ENCODE data around the gene ARF6. TPM values are rescaled to one million over a fixed set of nuclear protein-coding genes. Genes with fewer than 3 reads are reported as not detected.

Gene ARF6
- total and polyA plus RNA-seq, 9 of the 15 experiments (the other 6 are each of a cell fraction or from before 2014, with no cell fraction given): 15.3 to 35.2 (median 24.9) TPM

DNA sequence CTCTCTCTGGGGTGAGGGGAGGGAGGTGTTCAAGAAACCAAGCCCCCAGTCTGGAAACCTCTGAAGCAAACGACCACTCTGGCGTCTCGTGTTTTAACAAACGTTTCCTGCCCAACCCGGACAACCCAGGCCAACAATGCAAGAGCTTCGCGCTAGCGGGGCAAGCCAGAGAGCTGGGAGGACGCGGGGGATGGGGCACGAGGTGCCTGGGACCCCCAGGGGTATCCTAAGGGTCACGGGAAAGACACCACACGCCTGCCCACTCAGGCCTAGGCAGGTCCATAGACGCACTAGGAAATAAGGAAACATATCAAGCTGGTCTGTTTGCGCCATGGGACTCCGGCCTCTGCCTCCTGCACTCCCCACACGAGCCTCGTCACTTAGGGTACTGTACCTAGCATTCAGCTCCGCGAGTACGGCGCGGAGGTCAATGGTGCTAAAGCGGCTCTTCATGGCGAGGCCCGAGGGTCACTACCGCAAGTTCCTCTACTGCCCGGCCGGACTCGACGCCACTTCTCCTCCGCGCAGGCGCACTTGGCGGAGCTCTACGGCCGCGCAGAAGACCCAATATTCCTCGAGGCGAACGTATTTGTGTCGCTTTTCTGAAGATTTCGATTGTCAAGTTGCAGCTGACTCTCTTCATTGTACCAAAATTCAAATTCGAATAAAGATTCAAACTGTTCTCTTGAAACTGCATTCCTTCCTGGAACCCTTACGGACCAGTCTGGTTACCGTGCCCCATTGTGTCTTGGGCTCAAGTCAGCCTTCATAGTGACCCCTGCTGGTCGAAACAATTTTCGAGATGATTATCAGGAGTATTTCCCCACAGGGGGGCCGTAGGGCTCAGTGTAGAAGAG lies 40.4 kb upstream of the ARF6 start, which contains the start of gene NEMF (continued):
- no peak for TF ChIP-seq THAP7 (CRISPR knock-in tag; IDR thresholded peaks at IDR 0.05)
- no peak for TF ChIP-seq HCFC1 (IDR thresholded peaks at IDR 0.05; ENCODE audit: low read depth, low read length)
- TF ChIP-seq, protein P1, sequence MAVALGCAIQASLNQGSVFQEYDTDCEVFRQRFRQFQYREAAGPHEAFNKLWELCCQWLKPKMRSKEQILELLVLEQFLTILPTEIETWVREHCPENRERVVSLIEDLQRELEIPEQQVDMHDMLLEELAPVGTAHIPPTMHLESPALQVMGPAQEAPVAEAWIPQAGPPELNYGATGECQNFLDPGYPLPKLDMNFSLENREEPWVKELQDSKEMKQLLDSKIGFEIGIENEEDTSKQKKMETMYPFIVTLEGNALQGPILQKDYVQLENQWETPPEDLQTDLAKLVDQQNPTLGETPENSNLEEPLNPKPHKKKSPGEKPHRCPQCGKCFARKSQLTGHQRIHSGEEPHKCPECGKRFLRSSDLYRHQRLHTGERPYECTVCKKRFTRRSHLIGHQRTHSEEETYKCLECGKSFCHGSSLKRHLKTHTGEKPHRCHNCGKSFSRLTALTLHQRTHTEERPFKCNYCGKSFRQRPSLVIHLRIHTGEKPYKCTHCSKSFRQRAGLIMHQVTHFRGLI (CRISPR knock-in tag; IDR thresholded peaks at IDR 0.05): no peak
- TF ChIP-seq ELF4 (CRISPR knock-in tag; IDR thresholded peaks at IDR 0.05): no peak
- TF ChIP-seq GTF2A2 (tag; IDR thresholded peaks at IDR 0.05): no peak
- TF ChIP-seq ZBTB8A (IDR thresholded peaks at IDR 0.05; ENCODE audit: partially characterized antibody): no peak
- TF ChIP-seq LEF1 (IDR thresholded peaks at IDR 0.05): no peak; the same call in 1 of the 2 replicates
- TF ChIP-seq CEBPG (CRISPR knock-in tag; IDR thresholded peaks at IDR 0.05): peak; percentile 31; the same call in 1 of the 2 replicates
- peak in 1 of 2 experiments; percentile 55; a peak in 1 of 4 replicates for TF ChIP-seq CEBPG (tag; conservative IDR thresholded peaks at IDR 0.05 in 1 of 2, IDR thresholded peaks at IDR 0.05 in 1 of 2)
- TF ChIP-seq EP300 (IDR thresholded peaks at IDR 0.05; ENCODE audit: low read length): no peak
- no peak for TF ChIP-seq ZNF232 (CRISPR knock-in tag; IDR thresholded peaks at IDR 0.05)
- TF ChIP-seq GMEB1 (CRISPR knock-in tag; IDR thresholded peaks at IDR 0.05): no peak
- TF ChIP-seq RFX7 (CRISPR knock-in tag; IDR thresholded peaks at IDR 0.05): no peak
- no peak for TF ChIP-seq HDAC8 (tag; IDR thresholded peaks at IDR 0.05)
- TF ChIP-seq RCOR1 (IDR thresholded peaks at IDR 0.05; ENCODE audit: borderline replicate concordance in 1 of 2, low read depth in 2 of 2, low read length in 2 of 2): no peak
- TF ChIP-seq RBM25 (IDR thresholded peaks at IDR 0.05; ENCODE audit: low read depth, low read length, severe bottlenecking): no peak
- no peak for TF ChIP-seq RREB1 (CRISPR knock-in tag; IDR thresholded peaks at IDR 0.05)

Data from K562 (cell line).